Eye (tissue), 1 donor: ENCODE data around the gene OGFOD3.
A peak's percentile ranks its signal among the peaks of the same experiment; 100 is the strongest.

Source experiments
- DNase-seq: peaks from one replicate; pipeline ENCODE4 v3.0.0-alpha.2; 2015

OGFOD3 gene

DNA sequence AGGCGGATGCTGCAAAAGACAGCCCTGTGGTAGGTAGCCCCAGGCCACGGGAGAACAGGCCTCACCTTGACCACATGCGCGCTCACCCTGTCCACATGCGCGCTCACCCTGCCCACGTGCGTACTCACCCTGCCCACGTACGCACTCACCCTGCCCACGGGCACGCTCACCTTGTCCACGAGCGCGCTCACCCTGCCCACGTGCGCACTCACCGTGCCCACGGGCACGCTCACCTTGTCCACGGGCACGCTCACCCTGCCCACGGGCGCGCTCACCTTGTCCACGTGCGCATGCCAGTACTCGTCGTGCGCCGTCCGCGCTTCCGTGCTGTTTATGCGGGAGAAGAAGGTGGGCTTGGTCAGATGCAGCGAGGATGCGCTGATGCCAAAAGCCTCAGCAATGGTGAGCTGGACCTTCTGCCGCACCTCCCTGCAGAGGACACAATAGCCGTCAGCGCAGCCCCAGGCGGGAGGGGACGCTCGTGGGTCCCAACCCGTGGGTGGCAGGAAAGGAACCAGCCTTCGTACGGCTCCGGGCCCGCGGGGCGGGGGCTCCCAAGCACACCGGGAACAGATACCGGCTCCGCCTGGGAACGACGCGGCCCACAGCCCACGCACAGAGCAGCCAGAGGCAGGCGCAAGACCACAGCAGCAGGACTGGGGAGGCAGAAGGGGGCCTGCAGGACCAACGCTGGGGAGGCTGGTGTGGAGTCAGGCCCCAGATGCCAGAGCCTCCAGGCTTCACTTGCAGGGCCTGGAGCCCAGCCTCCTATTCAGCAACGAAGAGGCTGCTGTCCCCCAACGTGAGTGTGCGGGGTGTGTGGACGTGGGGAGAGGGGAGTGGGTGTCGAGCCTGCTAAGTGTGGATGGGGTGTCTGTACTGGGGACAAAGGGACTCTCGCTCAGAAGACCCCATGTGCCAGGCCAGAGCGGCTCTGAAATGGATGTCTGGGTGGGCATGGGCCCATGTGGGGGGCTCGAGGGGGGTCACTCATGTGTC, 14.4 kb downstream of the OGFOD3 start:
- no peak for DNase-seq

DNA sequence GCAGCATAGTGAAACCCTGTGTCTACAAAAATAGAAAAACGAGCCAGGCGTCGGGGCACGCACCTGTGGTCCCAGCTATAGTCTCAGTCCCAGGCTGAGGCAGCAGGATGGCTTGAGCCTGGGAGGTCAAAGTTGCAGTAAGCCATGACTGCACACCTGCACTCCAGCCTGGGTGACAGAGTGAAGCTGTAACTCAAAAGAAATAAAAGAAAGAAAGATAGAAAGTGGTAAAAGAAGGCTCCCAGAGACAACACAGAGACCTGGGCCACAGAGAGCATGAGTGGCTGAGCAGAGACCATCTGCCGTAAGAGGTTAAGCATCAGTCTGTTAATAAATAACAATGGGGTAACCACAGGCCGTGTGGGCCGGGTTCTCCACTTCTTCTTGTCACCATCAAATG, 15.5 kb downstream of the OGFOD3 start:
- no peak for DNase-seq

DNA sequence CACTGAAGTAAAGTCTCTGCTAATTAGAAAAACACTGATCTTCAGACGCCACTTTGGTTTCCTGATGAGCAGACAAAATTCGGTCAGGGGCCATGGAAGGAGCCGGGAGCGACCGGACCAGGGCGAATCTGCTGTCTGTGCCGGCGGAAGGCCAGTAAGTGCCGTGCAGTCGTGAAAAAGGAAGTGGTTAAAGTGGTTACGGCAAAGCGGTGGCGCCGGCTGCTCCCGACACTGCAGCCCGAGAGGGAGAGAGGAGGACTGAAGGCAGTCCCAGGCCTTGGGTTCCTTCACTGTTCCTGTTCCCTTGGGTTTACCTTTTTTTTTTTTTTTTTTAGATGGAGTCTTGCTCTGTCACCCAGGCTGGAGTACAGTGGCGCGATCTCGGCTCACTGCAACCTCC, 17.6 kb downstream of the OGFOD3 start:
- no peak for DNase-seq

DNA sequence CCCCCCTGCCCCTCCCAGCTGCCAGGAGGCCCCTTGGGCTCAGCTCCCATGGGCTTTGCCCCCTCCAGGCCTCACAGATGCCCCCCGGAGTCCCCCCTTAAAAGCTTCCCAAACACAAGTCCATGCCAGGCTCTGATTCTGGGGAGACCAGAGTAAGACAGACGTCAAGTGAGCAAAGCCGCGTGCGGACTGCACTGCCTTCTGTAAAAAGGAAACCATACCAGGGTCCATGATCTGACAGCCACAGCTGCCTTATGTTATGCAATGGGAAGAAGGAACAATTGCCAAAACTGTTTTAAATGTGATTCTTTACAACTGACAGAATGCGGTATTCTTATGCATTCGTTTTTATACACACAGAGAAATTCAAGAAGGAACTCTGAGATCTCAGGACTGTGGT, 18.2 kb downstream of the OGFOD3 start:
- no peak for DNase-seq

DNA sequence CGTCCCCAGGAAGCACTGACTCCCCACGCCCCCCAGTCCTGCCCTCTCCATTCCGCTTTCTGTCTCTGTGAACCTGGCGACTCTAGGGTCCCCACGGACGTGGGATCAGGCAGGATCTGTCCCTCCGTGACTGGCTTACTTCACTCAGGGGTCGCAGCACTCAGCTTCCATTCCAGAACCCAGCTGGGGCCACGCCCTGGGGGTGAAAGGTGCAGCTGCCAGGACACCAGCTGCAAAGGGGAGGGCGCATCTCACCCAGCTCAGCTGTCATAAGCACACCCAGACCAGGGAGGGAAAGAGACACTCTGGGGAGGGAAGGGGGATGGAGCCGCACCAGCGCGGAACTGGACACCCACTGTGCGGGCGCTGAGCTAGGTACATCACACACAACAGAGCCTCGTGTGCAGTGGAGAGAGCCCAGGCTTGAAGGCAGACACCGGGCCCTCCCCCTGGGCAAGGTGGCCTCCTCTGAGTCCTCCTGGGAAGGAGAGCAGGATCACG, 18.7 kb downstream of the OGFOD3 start:
- DNase-seq = peak; percentile 73

DNA sequence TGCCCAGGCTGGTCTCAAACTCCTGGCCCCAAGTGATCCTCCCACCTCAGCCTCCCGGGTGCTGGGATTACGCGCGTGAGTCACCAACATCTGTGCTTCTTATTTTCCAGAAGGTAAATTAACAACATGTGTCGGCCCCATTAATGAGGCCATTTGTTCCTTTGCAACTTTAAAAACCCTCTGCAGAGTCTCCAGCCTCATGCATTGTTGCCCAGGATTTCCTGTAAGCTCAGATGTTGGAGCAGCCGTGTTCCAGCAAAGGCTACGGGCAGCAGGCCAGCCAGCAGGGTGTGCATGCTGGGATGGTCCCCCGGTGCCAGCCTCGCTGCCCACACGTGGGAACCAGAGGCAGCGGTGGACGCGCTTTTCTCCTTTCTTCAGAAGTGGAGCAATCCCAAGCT, 19.3 kb downstream of the OGFOD3 start:
- peak; percentile 64 for DNase-seq

DNA sequence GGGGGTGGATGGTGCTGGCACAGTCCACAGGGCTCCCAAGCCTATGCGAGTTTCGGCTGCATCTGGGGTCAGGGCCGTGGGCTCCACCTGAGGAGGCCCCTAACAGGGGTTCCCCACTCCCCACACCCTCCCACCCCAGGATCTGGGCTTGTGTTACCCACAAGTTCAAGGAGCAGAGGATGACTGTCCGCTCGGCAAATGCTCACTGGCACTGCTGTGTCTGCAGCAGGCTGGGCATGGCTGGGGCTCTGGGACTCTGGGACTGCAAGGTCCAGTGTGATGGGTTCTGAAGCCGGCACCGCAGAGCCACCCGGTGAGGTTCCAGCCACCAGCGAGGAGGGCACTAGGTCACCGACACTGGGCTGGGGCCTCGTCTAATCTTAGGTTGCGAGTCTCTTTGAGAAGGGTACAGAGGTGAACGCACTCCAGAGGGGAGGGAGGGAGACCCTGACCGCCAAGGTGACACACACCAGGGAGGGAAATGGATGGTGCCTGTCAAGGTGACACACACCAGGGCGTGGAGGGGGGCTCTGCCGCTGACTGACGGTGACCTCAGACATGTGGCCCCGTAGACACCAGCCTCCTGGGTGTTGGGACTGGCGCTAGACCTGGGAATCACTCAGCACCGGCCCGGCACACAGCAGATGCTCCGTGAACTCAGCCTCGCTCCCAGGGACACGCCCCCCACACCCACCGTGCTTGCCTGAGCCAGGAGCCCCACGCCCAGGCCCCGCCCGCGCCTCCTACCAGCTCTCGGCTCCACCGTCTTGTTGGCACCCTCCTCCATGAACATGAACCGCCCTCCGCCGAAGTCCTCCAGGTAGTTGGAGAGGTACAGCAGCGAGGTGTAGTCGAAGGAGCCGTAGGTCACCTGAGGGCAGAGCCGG, 20.7 kb downstream of the OGFOD3 start:
- DNase-seq = no peak

DNA sequence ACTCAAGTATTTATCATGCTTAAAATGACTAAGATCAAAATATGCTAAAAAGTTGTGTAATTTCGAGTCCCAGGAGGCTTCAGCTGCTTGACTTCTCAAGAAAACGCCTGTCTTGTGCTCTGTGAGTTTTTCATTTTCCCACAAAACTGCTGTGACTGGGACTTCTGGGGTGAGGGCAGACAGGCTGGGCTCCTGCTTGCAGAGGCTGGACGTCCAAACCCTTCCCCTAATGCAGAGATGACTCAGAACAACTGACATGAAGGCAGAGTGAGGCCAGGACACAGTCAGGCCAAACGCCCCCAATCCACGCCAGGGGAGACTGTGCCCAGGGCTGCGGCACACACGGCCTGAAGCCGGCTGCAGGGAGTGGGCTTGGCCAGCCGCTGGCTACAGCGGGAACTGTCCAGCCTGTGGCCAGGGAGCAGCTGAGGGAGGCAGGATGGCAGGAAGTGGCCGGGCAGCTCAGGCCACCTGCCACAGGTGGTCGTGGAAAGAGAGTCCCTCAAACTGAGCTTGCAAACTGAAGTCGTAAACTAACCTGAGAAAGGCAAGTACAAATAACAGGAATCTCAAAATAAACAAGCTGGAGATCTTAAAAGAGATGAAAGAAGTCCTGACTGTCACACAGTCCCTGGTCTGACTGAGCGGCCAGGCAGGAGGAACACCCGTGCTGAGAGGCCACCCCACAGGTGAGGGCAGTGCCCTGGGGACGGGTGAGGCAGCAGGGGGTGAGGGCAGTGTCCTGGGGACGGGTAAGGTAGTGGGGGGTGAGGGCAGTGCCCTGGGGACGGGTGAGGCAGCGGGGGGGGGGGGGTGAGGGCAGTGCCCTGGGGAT, 21.6 kb downstream of the OGFOD3 start:
- no peak for DNase-seq

DNA sequence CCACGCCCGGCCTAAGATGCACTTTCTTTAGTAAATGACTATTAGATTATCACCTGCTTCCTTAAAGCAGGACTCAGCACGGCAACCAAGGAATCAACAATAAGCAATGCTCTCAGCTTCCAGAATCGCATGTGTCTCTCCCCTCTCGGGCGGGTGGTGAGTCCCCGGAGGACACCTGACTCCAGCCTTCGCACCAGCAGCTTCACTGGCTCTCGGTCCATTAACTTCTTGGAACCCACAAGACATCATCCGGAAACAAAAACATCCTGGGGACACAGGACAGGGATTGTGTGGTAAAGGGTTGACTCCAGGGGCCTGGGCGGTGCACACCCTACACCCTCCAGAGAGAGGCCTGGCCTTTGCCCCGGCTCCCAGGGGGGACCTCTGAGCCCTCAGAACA, 24.1 kb downstream of the OGFOD3 start:
- no peak for DNase-seq

DNA sequence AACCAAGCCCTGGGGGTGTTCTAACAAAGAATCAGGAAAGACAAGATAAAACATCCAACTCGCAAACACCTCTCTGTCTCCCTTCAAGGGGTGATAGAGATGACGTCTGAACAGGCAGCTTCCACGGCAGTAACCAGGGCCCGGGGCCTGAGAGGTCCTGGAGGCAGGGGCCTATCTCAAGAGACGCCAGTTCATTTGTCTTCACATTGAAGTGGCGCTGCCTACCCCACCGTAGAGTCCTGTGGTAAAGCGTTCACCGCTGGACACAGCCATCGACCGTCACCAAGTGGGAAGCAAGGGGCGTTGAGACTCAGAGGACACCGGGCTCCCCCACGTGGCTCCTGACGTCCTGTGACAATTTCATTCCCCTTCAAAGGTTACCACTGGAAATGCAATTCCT, 25.4 kb downstream of the OGFOD3 start:
- no peak for DNase-seq

DNA sequence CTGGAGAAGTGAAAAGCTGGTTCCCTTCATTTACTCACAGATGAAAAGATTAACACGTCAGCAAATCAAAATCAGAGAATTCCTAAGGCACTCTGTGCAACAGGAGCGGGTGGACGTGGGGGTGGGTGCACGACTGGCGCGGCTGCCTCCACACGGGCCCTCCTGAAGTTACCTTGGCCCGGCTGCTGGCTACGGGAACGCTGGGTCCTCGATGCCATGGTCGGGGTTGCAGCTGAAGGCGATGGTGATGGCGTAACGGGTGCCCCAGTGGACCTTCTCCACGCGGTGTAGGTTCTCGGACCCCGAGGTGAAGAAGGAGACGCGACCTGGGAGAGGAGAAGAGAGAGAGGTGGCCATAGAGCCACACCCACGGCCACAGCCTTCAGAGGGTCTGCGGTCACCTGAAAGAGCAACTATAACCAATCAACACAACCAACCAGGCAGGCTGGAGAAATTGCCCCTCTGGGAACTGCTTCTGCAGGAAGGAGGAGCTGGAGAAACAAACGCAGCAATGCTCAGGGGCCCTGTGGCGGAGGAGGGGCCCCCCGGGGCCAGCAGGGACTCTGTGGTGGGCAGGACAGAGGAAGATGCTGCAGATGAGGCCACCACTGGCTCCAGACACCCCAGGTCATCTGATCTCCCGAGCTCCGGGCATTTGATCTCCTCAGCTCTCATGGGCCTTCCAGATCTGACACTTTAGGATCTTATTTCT, 26.0 kb downstream of the OGFOD3 start:
- no peak for DNase-seq

DNA sequence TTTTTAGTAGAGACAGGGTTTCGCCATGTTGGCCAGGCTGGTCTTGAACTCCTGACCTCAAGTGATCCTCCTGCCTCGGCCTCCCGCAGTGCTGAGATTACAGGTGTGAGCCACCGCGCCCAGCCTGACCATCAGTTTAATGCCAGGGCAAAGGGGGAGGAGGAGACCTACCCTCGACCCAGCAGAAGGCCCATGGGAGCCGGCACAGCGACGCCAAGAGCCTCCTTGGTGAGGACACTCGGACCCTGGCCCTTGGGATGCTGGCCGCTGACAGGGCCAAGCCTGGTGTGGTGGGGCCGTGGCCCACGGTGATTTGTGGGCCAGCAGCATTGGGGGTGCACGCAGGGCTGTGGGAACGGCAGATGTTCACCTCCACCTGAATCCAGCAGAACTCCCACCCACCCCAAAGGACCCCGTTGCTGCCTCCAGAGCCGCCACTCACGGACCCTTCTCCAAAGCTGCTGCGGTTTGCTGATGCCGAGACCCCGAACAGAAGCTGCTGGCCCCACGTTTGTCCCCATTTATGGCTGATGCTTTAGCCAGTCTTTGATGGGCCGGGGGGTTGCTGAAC, 26.8 kb downstream of the OGFOD3 start:
- DNase-seq = no peak

DNA sequence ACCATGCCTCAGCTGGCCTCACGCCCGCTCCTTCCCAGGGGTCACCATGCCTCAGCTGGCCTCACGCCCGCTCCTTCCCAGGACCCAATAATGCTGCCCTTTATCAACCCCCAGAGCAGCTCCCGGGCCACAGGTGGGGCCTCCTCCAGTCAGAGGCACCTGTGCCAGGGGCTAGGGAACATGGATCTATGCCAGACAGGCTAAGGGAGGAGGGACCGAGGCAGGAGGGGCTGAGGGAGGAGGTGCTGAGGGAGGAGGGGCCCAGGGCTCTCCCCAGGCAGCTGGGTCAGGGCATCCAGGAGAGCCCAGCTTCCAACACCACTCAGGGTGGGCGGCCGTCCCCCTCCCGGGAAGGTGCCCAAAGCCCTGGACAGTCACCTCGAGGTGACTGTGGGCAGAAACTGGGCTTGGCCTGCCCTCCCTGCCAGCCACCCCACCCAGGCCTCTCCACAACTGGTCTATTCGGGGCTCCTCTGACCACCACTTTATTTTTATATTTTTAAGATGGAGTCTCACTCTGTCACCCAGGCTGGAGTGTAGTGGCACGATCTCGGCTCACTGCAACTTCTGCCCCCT, 27.4 kb downstream of the OGFOD3 start:
- no peak for DNase-seq

DNA sequence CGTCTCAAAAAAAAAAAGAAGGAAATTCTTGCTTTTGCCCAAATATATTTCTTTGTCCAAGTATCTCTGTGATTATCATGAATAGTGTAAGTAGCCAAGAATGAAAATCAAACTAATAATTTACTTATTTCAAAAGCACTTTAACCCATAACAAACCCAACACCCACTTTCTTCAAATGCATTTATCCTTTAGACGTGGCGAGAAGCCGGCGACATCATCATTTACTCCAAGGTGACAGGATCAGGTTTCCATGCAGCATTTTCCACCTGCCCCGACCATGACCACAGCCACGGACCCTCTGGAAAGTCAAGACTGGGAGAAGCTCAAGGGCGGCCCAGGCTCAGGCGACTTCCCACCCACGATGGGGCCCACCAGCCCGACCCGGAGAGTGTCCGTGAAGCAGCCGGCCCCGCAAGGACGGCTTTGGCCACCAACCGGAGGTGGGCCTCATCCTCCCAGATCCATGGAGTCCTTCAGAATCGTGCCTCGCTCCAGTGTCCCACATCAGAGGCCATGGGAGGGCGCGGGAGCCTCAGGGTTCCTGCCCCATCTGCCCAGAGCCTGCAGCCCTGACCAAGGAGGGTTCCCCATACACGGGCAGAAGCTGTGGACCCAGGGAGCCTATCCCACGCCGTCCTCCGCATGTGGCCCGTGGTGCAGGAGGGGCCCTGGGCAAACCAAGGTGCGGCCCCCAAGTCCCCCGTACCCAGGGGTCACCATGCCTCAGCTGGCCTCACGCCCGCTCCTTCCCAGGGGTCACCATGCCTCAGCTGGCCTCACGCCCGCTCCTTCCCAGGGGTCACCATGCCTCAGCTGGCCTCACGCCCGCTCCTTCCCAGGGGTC, 28.1 kb downstream of the OGFOD3 start:
- no peak for DNase-seq

DNA sequence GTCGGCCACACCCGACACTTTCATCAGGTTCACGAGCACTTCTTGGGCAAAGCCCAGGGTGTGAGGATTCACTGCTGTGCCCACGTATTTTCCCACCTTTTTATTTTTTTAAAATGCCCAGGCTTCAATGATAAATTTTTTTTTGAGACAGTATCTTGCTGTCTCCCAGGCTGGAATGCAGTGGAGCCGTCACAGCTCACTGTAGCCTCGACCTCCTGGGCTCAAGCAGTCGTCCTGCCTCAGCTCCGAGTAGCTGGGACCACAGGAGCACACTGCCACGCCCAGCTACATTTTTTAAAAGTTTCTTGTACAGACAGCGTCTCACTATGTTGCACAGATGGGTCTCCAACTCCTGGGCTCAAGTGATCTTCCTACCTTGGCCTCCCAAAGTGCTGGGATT, 29.0 kb downstream of the OGFOD3 start:
- DNase-seq = no peak

DNA sequence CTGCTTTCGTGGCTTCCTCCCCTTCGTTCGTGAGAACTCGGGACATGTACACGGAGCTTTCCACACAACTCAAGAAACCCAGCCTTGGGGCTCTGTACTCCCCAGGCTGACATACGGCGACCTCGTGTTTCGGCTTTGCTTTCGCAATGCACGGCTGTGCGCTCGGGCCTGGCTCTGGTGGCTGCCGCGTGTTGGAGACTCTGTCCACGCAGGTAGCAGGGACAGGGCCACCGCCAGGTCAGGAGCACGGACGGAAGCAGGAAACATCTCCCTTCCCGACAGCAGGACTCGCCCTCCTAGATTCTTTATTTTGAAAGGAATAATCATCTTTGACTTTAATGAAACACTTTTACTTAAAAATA, 29.5 kb downstream of the OGFOD3 start:
- DNase-seq = no peak

DNA sequence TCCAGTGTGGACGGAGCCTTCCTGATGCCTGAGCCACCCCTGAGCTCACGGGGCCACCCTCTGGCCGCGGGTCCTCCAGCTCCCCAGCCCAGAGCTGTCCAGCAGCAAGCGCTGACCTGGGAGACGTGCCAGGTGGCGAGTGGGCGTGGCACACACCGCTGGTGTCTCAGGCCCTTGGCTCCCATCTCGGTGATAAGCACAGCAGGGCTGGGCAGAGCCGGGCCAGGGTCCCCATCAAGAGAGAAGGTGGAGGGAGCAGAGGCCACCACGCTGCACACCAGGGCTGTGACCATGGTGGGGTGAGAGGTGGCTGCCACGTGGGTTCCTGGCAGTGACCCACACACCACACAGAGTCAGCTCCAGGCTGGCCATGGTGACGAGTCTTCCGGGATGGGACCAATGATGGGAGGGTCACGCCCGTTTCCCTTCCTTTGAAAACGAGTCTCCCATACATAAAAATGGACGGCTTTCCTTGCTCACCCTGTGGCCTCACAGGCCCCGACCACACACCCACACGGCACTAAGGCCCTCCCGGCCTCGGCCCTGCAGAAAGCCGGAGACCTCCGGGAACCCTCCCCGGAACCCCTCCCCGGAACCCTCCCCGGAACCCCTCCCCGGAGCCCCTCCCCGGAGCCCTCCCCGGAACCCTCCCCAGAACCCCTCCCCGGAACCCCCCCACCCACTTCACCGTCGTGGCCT, 30.0 kb downstream of the OGFOD3 start:
- DNase-seq = no peak

DNA sequence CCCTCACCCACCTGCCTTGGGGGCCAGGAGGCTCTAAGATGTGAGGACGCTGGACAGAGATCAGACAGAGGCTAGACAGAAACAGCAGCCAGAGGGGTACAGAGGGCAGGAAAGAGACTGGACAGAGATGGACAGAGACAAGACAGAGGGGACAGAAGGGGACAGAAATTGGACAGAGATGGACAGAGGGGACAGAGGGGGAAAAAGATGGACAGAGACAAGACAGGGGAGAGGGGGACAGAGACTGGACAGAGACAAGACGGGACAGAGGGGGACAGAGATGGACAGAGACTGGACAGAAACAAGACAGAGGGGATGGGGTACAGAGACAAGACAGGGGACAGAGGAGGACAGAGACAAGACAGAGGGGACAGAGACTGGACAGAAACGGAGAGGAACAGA, 30.7 kb downstream of the OGFOD3 start:
- no peak for DNase-seq

DNA sequence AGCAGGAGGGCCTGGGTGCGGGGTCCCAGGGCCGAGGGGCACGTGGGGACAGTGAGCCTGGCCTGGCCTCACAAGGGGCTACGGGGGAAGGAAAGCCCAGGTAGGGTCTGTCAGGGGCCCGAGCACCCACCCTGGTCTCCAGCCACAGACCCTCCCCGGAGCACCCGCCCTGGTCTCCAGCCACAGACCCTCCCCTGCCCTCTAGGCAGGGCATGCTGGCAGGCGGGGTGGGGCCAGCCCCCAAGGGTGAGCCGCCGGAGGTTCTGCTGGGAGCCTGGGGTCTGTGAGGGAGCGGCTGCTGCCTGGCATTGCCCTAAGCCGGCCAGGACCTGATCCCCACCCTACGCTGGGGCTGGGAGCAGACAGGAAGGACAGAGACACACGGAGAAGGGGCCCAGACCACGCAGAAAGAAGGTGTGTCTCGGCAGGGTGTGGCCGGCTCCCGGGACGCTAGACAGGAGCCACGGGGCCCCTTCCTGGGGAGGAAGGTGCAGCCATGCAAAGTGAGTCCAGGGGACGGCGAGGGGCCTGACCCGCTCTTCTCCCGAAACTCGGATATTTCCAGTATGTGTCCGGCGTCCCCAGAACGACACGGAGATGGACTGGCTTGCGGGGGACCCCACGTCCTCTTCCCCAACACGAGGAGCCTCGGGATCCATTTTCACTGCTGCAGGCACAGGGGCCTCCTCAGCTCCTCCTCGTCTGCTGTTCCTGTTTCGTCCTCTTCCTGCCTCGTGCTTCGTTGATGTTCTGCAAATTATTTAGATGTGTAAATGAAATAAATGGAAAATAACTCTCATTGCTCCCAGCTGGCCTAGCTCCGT, 31.3 kb downstream of the OGFOD3 start:
- DNase-seq = no peak
